Lower lobe of right lung (tissue), 2 donors: ENCODE results near the gene SMIM35. TPM values are rescaled to one million over a fixed set of nuclear protein-coding genes. Genes with fewer than 3 reads are reported as not detected.

Experiments
- ATAC-seq, 2 donors: fragments of 200-7000 bp; cut with Tn5 transposase; one replicate each; pipeline ENCODE4 v1.9.1; 2020 to 2022; ENCODE audit warnings: mild to moderate bottlenecking in 2 of 2, moderate library complexity in 2 of 2
- DNase-seq: peaks from one replicate; pipeline ENCODE4 v3.0.0-alpha.2; 2020
- H3K27ac ChIP-seq: fragments of 200-600 bp; one replicate; pipeline ENCODE4 v1.8.0; 2022
- H3K27me3 ChIP-seq: fragments of 200-600 bp; one replicate; pipeline ENCODE4 v1.8.0; 2022; ENCODE audit warnings: low read depth
- H3K36me3 ChIP-seq: fragments of 200-600 bp; one replicate; pipeline ENCODE4 v1.8.0; 2022; ENCODE audit warnings: mild to moderate bottlenecking
- H3K4me1 ChIP-seq: fragments of 200-600 bp; one replicate; pipeline ENCODE4 v1.8.0; 2022
- H3K4me3 ChIP-seq: fragments of 200-600 bp; one replicate; pipeline ENCODE4 v1.8.0; 2022; ENCODE audit warnings: mild to moderate bottlenecking
- H3K9me3 ChIP-seq: fragments of 200-600 bp; one replicate; pipeline ENCODE4 v1.8.0; 2022
- CTCF ChIP-seq: fragments of 200-600 bp; IDR thresholded peaks from one replicate; pipeline ENCODE4 v1.8.0; 2022; ENCODE audit warnings: antibody characterized with exemption, mild to moderate bottlenecking
- intact Hi-C: fragments of 100-400 bp; cut with DNase I; formaldehyde crosslinking; loops from one replicate; pipeline ENCODE4 v1.11.0; 2022
- long read RNA-seq: library from polyadenylated mRNA; unstranded; transcript quantifications from one replicate; pipeline ENCODE4 v2.0.0, GENCODE V29; 2021
- total RNA-seq: library from RNA; stranded (reverse); fragmentation: NEBNext Ultra II Directional; extraction: Animal tissue kit (Norgen Biotek cat#: 25700); gene quantifications from one replicate; pipeline ENCODE4 v1.2.1, GENCODE V29; 2021
- donor health status: DM: no; HTN: yes; CAD: no; lungs with severe emphysema.

The SMIM35 gene
- total RNA-seq, result not detected
- long read RNA-seq, result 0 reads

- no peaks in the 10 kb centered on the region for H3K36me3 ChIP-seq
- DNase-seq (no peak), ATAC-seq (no peak)
- H3K27ac ChIP-seq, result no peak within 1 kb of the TSS
- H3K27me3 ChIP-seq, result no peaks in the 10 kb centered on the region
- TF ChIP-seq CTCF, result no peak
- intact Hi-C loops, result no loop called here
- no peak within 1 kb of the TSS for H3K4me3 ChIP-seq
- H3K4me1 ChIP-seq, result peaks cover 14% of the 10 kb centered on the region
- peaks cover 10% of the 10 kb centered on the region for H3K9me3 ChIP-seq
Observed at GRCh38 chr11:118086913-118087768, at the start of gene SMIM35. SMIM35 (minus strand) TSS chr11:118086963; CDS start chr11:118086757, 206 bp downstream.

GRCh38 chr11:118136341-118136740, 49.6 kb upstream of the SMIM35 start:
- Histone ChIP-seq H3K27me3 (peaks cover 5% of the 10 kb centered on the region), H3K9me3 (no peaks in the 10 kb centered on the region), H3K4me1 (no peaks in the 10 kb centered on the region), H3K36me3 (peaks cover 5% of the 10 kb centered on the region), H3K27ac (no peak overlapping the region), H3K4me3 (no peak overlapping the region)
- intact Hi-C loops, result no loop called here
- DNase-seq (no peak), ATAC-seq (no peak)
- TF ChIP-seq CTCF, result no peak

- H3K4me3 ChIP-seq, result no peak overlapping the region
- ATAC-seq (no peak), DNase-seq (no peak)
- H3K4me1 ChIP-seq, result no peaks in the 10 kb centered on the region
- no peak overlapping the region for H3K27ac ChIP-seq
- H3K27me3 ChIP-seq, result no peaks in the 10 kb centered on the region
- peaks cover 5% of the 10 kb centered on the region for H3K36me3 ChIP-seq
- H3K9me3 ChIP-seq, result no peaks in the 10 kb centered on the region
- TF ChIP-seq CTCF, result no peak
- intact Hi-C loops, result no loop called here
Observed at GRCh38 chr11:118135796-118136165, 49.0 kb upstream of the SMIM35 start.

GRCh38 chr11:118135051-118135795, 48.5 kb upstream of the SMIM35 start:
- H3K9me3 ChIP-seq, result no peaks in the 10 kb centered on the region
- TF ChIP-seq CTCF, result no peak
- no peaks in the 10 kb centered on the region for H3K4me1 ChIP-seq
- H3K4me3 ChIP-seq, result no peak overlapping the region
- intact Hi-C loops, result no loop called here
- H3K27me3 ChIP-seq, result no peaks in the 10 kb centered on the region
- DNase-seq (no peak), ATAC-seq (no peak)
- H3K36me3 ChIP-seq, result peaks cover 5% of the 10 kb centered on the region
- no peak overlapping the region for H3K27ac ChIP-seq

GRCh38 chr11:118133816-118134215, 47.1 kb upstream of the SMIM35 start:
- Histone ChIP-seq H3K36me3 (peaks cover 5% of the 10 kb centered on the region), H3K4me3 (no peak overlapping the region), H3K9me3 (no peaks in the 10 kb centered on the region)

More at GRCh38 chr11:118133816-118134215, 47.1 kb upstream of the SMIM35 start:
- no peaks in the 10 kb centered on the region for H3K27me3 ChIP-seq
- no peaks in the 10 kb centered on the region for H3K4me1 ChIP-seq
- no peak for TF ChIP-seq CTCF
- H3K27ac ChIP-seq, result no peak overlapping the region
- DNase-seq, result no peak
- ATAC-seq, result no peak
- intact Hi-C loops, result no loop called here
